Activated T-cell treated with anti-CD3 and anti-CD28 coated beads for 24 hours (primary cell): ENCODE measurements around the gene RETREG3.
"Not testable (repeated sequence)": the region's sequence is repeated elsewhere in the genome, so short reads cannot be mapped to it uniquely, and the experiment has no call there.

Experiments used
- DNase-seq: peaks from one replicate; pipeline ENCODE4 v3.0.0-alpha.2; 2020; ENCODE audit warnings: low read depth

Gene RETREG3

DNA sequence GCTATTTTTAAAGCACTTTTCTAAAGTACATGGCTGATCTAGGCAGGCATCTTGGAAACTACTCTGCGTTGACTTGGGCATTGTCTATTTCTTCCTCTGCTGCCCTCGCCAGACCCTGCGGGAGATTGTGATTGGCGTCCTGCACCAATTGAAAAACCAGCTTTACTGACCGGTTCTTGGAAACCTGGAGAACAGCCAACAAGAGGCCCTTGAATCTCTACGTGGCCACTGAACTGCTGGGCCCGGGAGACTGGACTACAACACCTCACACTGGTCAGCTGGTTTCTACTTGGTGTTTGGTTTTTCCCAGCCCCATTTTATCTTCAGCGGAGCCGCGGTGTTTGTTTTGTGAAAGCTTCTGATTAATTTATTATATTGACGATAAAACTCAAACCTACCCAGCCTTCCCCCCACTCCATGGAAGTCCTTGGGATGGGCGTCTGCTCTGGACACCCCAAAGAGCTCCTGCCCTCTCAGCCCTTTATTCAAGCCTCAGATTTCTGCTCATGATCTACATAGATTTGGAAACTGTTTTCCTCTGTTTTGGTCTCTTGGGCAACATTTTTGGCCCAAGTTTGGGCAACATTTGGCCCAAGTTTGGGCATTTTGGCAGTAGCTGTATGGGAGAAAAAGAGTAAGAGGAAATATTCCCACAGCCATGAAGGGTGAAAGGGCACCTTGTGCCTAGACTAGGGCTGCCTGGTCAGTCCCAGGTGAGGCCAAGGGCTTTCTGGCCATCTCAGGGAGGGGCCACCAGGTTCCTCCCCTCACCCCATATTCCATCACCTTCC, 37.5 kb downstream of the RETREG3 start:
- no peak for DNase-seq

DNA sequence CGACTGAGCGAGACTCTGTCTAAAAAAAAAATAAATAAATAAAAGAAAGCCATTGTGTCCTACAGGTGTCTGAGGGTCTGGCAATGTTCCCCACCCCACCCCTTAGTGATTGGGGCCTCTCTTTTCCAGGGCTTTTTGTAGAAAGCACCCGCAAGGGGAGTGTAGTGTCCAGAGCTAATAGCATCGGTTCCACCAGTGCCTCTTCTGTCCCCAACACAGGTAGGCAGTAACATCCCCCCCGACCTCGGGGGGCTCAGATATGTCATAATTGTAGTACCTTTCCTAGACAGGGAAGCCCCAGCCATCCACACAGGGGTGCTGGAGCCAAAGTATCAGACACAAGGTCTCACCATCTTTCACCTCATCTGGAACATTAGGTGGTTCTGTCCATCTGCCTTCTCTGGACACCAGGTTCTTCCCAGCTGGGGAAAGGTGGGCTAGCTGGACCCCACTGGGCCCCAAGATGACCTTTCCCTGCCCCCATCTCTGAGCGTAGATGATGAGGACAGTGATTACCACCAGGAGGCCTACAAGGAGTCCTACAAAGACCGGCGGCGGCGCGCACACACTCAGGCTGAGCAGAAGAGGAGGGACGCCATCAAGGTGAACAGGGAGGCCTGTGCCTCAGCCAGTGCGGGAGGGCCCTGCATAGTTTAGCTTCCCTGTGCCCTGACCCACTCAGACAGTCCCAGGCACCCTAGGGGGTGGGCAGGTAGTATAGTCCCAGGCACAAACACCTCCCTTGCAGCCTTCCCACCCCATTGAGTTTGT, 40.6 kb downstream of the RETREG3 start:
- no peak for DNase-seq

DNA sequence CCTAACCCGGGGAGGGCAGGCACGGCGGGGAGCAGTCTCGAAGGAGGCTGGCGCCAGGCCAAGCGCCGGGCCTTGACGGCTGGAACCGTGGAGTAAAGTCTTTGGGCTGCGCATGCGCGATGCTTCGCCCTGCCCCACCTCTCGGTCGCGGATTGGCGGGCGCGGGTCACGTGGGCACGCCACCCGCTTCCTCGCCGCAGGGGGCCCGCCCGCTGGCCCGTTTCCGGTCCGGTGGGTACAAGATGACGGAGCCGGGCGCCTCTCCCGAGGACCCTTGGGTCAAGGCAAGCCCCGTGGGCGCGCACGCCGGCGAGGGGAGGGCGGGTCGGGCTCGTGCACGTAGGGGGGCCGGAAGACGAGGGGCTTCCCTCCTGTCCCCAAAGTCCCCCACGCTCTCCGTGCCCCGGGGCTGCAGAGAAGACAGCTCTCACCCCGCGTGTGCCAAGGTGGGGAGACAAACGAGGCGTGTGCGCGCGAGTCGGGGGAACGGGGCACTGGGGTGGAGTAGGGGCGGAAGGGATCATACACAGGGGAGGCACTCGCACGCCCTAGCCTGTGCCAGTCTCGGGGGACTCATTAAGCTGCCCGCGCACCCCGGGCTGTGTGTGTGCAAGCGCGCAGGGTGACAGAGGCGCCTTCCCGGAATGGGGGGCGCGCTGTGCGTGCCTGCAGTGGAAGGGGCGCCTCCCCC, 42.1 kb downstream of the RETREG3 start, which contains the start of gene MLX:
TSS of gene MLX (plus strand) at position 218 of the 691 bp plus-strand sequence. CDS start at position 243, 25 bp downstream.
- DNase-seq, result peak; percentile 89

DNA sequence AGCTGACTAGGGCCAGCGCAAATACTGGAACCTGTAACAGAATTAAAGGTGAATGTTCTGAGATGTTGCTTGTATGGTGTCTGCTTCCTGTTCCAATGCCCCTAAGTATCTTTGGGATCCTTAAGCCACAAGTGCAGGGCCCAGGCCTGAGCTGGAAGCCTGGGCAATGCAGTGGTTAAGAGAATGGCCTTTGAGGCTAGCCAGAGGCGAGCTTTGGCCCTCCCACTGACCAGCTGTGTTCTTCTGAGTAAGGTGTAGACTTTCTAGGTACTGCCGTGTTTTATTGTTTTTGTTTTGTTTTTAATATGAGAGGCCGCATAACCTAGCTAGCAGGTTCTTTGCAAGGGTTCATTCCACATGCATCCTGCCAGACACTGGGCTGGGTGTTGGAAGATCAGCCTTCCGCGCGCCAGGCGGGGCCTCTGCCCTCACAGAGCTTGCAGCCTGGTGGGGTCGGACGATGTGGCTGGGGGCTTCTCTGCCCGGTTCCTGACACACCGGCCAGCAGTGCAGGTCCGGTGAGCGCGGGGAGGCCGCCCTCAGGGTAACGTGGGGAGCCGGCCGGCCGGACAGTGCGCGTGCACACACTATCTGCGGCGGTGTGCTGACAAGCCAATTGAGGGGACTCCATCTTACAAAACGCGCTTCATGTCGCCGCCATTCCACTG, 42.8 kb downstream of the RETREG3 start:
- no peak for DNase-seq

DNA sequence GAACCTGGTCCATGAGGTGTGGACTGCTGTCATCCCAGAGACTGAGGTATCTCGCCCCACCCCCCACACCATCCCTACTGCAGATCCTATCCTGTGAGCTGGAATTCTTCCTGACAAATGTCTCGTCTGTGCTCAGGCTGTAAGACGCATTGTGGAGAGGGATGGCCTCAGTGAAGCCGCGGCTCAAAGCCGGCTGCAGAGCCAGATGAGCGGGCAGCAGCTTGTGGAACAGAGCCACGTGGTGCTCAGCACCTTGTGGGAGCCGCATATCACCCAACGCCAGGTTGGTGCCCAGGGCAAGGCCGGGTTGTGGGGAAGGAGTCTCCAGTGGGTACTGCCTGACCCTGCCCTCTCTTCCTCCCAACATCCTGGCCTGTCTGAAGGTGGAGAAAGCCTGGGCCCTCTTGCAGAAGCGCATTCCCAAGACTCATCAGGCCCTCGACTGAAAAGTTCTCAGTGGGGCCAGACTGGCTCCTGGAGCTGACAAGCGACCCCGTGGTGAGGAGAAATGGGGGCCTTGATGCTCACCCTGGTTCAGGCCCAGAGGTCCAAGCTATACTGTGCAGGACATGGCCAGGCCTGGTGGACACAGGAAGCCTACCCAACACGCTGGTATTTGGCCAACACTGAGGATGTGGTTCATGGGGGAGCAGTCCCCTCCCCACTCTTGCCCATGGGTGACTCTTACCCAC, 43.5 kb downstream of the RETREG3 start:
- DNase-seq, result no peak

DNA sequence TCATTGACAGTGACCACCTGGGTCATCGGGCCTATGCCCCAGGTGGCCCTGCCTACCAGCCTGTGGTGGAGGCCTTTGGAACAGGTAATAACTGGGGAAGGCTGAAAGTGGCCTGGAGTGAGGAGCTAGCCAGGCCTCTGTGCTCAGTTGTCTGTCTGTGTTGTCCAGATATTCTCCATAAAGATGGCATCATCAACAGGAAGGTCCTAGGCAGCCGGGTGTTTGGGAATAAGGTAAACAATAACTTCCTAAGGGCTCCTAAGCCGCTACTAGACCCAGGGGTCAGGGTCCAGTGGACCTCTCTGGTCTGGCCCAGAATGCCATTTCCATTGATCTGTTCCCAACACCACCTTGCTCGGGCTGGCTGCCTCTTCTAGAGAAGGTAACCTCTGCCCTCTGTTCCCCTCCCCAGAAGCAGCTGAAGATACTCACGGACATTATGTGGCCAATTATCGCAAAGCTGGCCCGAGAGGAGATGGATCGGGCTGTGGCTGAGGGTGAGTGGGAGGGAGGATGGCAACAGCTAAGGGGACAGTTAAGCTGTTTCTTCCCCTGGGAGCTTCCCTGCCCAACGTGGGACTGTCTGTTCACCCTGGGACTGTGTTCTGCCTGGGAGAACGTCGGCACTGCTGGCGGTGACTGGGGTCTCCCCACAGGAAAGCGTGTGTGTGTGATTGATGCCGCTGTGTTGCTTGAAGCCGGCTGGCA, 44.2 kb downstream of the RETREG3 start:
- DNase-seq, result no peak

DNA sequence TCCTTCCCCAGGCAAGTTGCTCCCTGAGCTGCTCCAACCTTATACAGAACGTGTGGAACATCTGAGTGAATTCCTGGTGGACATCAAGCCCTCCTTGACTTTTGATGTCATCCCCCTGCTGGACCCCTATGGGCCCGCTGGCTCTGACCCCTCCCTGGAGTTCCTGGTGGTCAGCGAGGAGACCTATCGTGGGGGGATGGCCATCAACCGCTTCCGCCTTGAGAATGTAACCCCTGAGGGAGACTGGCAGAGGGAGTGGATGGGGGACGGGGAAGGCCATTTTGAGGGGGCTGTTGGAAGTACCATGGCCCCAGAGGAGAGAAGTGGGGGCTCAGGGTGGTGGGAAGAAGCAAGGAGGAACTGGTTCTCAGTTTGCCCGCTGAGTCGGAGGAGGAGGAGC, 45.2 kb downstream of the RETREG3 start:
- no peak for DNase-seq

DNA sequence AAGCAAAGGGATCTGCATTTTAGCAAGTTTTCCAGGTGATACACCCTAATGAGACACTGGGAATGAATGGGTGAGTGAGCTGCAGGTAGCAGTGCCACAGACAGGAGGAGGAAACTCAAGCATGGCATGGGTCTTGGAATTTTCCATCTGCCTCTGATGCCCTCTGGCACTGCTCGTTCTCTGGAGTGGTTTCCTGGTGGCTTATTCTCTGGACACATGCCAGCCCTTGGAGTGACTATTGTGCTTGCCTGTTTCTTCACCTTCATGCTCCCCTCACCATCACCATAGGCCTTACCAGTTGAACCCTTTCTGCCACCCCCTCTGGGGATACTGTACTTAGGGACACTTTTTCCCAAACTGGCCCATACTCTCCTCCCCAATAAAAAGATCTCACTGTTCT, 45.6 kb downstream of the RETREG3 start:
- DNase-seq, result no peak

DNA sequence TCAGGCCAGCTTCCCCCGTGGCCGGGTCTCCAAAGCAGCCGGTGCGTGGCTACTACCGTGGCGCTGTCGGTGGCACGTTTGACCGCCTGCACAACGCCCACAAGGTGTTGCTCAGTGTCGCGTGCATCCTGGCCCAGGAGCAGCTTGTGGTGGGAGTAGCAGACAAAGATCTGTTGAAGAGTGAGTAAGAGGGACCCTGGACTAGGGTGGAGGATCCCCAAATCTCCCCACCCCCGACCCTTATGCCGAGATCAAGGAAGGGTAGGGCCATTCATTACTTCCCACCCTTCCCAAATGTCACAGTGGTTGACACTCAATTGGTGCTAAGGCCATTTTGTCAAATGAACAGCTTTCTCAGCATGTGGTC, 46.0 kb downstream of the RETREG3 start:
- DNase-seq, result no peak

DNA sequence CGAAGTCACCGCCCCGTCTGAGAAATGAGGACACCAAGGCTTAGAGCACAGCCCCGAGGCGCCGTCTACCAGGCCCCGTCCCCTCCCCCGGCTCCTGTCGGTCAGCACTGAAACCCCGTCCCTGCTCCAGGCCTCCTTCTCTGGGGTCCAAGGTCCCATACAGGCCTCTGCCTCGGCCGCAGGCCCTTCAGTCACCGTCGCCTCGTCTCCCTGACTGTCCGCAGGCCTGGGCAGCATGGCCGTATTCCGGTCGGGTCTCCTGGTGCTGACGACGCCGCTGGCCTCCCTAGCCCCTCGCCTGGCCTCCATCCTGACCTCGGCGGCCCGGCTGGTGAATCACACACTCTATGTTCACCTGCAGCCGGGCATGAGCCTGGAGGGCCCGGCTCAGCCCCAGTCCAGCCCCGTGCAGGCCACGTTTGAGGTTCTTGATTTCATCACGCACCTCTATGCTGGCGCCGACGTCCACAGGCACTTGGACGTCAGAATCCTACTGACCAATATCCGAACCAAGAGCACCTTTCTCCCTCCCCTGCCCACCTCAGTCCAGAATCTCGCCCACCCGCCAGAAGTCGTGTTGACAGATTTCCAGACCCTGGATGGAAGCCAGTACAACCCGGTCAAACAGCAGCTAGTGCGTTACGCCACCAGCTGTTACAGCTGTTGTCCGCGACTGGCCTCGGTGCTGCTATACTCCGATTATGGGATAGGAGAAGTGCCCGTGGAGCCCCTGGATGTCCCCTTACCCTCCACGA, 46.6 kb downstream of the RETREG3 start:
- DNase-seq, result no peak

DNA sequence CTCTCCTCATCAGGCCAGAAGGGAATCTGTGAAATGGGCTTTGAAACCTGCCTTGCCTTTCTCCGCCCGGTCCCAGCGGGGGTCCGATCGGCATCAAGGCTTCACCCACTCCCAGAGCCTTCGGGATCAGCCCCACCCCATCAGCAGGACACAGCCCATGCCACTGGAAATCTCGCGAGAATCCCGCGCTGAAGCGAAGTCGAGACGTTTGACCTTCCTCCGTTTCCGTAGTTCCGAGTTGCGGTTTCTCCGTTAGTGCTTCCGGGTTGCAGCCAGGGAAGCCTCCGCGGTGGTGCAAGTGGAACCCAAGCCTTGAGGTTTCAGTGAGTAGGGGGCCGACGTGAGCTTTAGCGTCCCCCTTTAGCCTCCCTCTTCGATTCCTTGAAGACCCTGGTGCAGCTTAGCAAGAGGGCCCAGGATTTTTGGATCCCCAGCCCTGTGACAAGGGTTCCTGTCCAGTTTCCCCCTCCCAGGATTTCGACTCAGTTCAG, 47.2 kb downstream of the RETREG3 start, which contains the start of gene COASY:
TSS of gene COASY (plus strand) at position 252 of the 491 bp plus-strand sequence. CDS start 475 bp downstream, outside the sequence.
- peak; percentile 88 for DNase-seq

DNA sequence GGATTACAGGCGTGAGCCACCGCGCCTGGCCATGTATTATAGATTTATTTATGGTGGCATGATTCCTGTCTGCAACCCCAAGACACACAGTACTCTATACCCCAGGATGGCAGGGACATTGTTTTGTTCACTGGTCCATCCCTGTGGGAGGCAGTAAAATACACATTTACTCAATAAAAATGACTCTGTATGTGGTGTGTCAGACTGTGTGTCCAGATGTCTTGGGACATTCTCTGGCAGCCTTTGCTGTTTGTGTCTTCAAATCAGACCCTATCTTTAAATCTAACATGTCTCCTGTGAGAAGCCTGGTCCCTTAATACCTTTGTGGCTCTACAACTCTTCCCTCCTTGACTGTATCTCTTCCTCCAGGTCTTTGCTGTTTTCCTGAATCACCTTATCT, 48.9 kb downstream of the RETREG3 start:
- no peak for DNase-seq

DNA sequence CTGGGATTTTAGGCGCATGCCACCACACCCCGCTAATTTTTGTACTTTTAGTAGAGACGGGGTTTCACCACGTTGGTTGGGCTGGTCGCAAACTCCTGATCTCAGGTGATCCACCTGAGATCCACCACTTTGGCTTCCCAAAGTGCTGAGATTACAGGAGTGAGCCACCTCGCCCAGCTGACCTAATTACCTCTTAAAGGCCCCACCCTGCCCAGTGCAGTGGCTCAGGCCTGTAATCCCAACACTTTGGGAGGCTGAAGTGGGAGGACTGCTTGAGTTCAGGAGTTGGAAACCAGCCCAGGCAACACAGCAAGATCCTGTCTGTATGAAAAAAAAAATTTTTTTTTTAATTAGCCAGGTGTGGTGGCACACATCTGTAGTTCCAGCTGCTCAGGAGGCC, 50.1 kb downstream of the RETREG3 start:
- DNase-seq, result no peak

DNA sequence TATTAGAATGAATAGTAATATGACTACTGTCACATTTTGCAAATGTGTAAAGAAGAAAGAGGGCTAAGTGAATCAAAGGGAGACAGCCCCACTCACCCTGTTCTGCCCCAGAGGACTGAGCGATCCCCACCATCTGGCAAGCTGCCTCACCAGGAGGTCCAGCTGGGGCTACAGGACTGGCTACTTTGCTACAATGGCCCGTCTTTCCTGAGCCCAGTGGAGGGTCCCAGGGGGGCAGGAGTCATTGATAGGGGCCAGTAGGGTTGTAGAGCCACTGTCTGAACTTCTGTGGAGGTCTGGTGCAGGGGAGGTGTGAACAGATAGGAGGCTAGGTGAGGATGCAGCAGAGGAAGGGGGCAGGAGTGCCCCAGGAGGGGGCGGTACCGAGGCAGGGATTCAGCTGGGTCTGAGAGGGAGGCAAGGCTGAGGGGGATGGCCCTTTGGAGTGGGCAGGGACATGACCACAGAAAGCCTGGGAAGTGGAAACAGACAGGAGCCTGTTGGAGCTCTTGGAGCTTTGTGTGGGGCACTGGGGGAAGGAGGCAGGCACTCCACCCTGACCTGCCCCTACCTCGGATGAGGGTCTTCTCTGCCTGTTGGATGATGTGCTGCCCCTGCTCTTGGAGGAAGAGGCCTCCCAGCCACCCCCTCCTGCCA, 53.1 kb downstream of the RETREG3 start:
- not testable (repeated sequence) for DNase-seq

DNA sequence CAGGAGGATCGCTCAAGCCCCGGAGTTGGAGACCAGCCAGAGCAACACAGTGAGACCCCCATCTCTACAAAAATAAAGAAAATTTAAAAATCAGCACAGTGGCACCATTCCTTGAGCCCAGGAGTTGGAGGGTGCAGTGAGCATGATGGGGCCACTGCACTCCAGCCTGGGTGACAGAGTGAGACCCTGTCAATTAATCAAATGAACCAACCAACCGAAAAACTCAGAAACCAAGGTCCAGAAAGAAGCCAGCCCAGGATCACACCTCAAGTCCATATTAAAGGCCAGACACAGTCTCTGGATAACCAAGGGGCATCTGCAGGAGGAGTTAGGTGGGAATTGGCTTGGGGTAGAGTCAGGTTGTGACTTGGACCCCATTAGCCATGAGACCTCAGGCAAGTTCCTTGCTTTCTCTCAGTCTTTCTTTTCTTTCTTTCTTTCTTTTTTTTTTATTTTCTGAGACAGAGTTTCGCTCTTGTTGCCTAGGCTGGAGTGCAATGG, 54.0 kb downstream of the RETREG3 start:
- no peak for DNase-seq

DNA sequence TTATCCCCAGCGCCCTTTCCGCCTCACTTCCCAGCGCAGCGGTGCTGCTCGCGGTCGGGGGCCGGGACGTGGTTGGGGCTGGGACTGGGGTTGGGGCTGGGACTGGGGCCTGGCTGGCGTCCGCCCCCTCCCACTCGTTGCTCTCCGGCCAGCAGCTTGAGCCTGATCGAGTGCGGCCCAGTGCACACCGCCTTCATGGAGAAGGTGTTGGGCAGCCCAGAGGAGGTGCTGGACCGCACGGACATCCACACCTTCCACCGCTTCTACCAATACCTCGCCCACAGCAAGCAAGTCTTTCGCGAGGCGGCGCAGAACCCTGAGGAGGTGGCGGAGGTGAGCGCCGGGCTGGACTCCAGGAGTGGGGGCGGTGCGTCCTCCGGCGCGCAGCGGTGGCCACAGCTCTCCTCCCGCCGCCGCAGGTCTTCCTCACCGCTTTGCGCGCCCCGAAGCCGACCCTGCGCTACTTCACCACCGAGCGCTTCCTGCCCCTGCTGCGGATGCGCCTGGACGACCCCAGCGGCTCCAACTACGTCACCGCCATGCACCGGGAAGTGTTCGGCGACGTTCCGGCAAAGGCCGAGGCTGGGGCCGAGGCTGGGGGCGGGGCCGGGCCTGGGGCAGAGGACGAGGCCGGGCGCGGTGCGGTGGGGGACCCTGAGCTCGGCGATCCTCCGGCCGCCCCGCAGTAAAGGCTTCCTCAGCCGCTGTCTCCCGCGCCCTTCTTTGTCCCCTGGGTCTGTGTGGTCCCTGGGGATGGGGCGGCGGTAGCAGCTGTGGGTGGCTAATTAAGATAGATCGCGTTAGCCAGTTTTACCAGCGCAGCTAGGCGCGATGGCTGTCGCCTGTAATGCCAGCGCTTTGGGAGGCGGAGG, 54.7 kb downstream of the RETREG3 start:
- DNase-seq, result peak; percentile 73

DNA sequence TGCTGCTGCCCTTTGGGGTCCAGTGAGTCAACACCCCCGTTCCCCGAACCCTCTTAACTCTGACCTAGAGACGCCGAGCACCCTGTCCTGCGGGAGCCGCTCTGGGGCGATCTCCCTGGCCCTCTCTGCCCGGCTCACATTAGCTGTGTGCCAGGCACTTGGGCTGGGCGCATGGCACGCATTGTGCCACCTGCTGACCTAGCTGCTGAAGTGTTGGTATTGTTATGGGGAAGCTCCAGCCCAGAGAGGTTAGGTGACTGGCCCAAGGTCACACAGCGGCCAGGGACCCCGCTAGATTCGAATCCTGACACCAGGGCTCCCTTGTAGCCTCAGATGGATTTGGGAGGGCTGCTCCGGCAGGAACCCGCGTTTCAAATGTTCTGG, 55.3 kb downstream of the RETREG3 start:
- no peak for DNase-seq

DNA sequence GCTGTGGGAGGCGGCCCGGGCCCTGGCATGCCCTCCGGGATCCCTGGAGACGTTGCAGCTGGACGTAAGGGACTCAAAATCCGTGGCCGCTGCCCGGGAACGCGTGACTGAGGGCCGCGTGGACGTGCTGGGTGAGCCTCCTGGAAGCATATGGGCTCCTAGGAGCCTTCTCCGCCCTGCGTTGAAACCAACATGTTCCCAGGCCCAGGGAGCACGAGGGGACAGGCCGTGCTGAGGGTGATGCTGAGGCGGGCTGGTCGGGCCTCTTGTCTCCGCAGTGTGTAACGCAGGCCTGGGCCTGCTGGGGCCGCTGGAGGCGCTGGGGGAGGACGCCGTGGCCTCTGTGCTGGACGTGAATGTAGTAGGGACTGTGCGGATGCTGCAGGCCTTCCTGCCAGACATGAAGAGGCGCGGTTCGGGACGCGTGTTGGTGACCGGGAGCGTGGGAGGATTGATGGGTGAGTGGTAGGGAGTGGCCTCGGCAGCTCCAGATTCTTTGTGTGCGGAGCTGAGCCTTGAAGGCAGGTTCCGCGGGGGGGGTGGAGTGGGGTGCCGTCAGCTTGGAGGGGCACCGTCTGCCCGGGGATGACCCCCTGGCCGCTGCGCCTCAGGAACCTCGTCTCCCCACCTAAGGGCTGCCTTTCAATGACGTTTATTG, 55.9 kb downstream of the RETREG3 start:
- no peak for DNase-seq
